ENCODE data around the gene LEMD2. TPM values are rescaled to one million over a fixed set of nuclear protein-coding genes. Genes with fewer than 3 reads are reported as not detected.

LEMD2 gene
- total and polyA plus RNA-seq, 2 of the 4 experiments (the other 2 are of a cell fraction), result 26.5 to 43.6 TPM

- ATAC-seq (ENCODE audit: low read depth), result no peak
- H2AK5ac ChIP-seq (ENCODE audit: low read depth, low read length), result no peak overlapping the region
- no peak overlapping the region for H3K4me2 ChIP-seq (ENCODE audit: low read depth, low read length)
- no peaks in the 10 kb centered on the region for H3K4me1 ChIP-seq (ENCODE audit: control insufficient read depth, insufficient read depth, low read length)
- WGBS, 2 experiments (ENCODE audit: extremely low coverage in 2 of 2, insufficient read length in 1 of 2), result 64% methylated on average over 1 of the region's 6 CpGs; no CpG with 5 or more reads in 1 of the 2 experiments
- dilution Hi-C loops (cut with HindIII; ENCODE audit: low sequenced_read_pairs, unreplicated experiment), result no loop called here
- intact Hi-C loops (cut with micrococcal nuclease), result no loop called here
- no peak overlapping the region for H4K5ac ChIP-seq (ENCODE audit: low read depth, low read length)
- H3K9ac ChIP-seq (ENCODE audit: low read depth, low read length), result no peak overlapping the region
- H3K18ac ChIP-seq (ENCODE audit: low read depth, low read length), result no peak overlapping the region
- H3K56ac ChIP-seq (ENCODE audit: extremely low read depth, insufficient read depth, low read length), result no peak overlapping the region
- DNase-seq, result no peak
- H2BK15ac ChIP-seq (ENCODE audit: low read depth, low read length), result no peak overlapping the region
- H2BK5ac ChIP-seq (ENCODE audit: low read depth, low read length, poor library complexity, severe bottlenecking), result no peak overlapping the region
- H2BK20ac ChIP-seq (ENCODE audit: low read depth, low read length), result no peak overlapping the region
- no peaks in the 10 kb centered on the region for H3K9me3 ChIP-seq (ENCODE audit: control insufficient read depth, insufficient read depth, low read length)
- H3K9me1 ChIP-seq (ENCODE audit: insufficient read depth, low read length), result no peaks in the 10 kb centered on the region
- no peak overlapping the region for H3K14ac ChIP-seq (replicated peaks; ENCODE audit: low read depth, low read length)
- H4K8ac ChIP-seq (ENCODE audit: low read depth in 2 of 2, low read length in 2 of 2), result no peak overlapping the region
- TF ChIP-seq FOS (IDR thresholded peaks at IDR 0.05; ENCODE audit: low read depth, low read length) (no peak), RFX5 (IDR thresholded peaks at IDR 0.05; ENCODE audit: low read depth, low read length) (no peak), POLR2A (IDR thresholded peaks at IDR 0.05; ENCODE audit: low read depth, low read length) (no peak), BHLHE40 (IDR thresholded peaks at IDR 0.05; ENCODE audit: low read depth, low read length) (no peak), SMC3 (IDR thresholded peaks at IDR 0.05; ENCODE audit: low read depth, low read length) (no peak), MAFK (IDR thresholded peaks at IDR 0.05; ENCODE audit: low read depth, low read length) (no peak), RCOR1 (IDR thresholded peaks at IDR 0.05; ENCODE audit: insufficient replicate concordance, low read length) (no peak), USF2 (IDR thresholded peaks at IDR 0.05; ENCODE audit: low read depth, low read length) (no peak), CHD1 (IDR thresholded peaks at IDR 0.05; ENCODE audit: low read depth, low read length) (no peak), NFE2L2 (IDR thresholded peaks at IDR 0.05; ENCODE audit: low read depth, low read length) (no peak), RAD21 (IDR thresholded peaks at IDR 0.05; ENCODE audit: low read length) (no peak), MXI1 (IDR thresholded peaks at IDR 0.05; ENCODE audit: borderline replicate concordance, low read depth, low read length) (no peak), MAZ (IDR thresholded peaks at IDR 0.05; ENCODE audit: borderline replicate concordance, low read depth, low read length) (no peak), ELK1 (IDR thresholded peaks at IDR 0.05; ENCODE audit: borderline replicate concordance, low read depth, low read length) (no peak), CTCF (conservative IDR thresholded peaks at IDR 0.05; ENCODE audit: low read depth, low read length) (no peak), CEBPB (IDR thresholded peaks at IDR 0.05; ENCODE audit: low read depth, low read length) (no peak)
- no peak overlapping the region for H2AFZ ChIP-seq (replicated peaks; ENCODE audit: low read length, poor library complexity)
- no peaks in the 10 kb centered on the region for H4K20me1 ChIP-seq (ENCODE audit: insufficient read depth, low read length)
- no peak overlapping the region for H4K91ac ChIP-seq (ENCODE audit: insufficient read depth, low read depth, low read length)
- no peaks in the 10 kb centered on the region for H3K79me1 ChIP-seq (ENCODE audit: low read depth in 1 of 2, low read length in 2 of 2)
- H2AK9ac ChIP-seq (replicated peaks; ENCODE audit: low read depth, low read length, poor library complexity), result no peak overlapping the region
- BruUV-seq (replicated peaks), result no TSS peak
- H3K27me3 ChIP-seq (ENCODE audit: control insufficient read depth, insufficient read depth, low read length), result peaks cover 10% of the 10 kb centered on the region; the same call in 1 of the 2 replicates
- H3K27ac ChIP-seq (ENCODE audit: insufficient read depth, low read length), result no peak overlapping the region
- POLR2A ChIA-PET (ENCODE audit: unreplicated experiment), result no interaction called here
- H3K4me3 ChIP-seq (ENCODE audit: insufficient read depth, low read depth, low read length), result no peak overlapping the region
- CTCF ChIA-PET, result no interaction called here
- no peak overlapping the region for H2BK120ac ChIP-seq (ENCODE audit: low read depth, low read length)
- no peak overlapping the region for H3K4ac ChIP-seq (ENCODE audit: low read depth, low read length)
- H3K36me3 ChIP-seq (ENCODE audit: control insufficient read depth, insufficient read depth, low read length), result no peaks in the 10 kb centered on the region
- H3K23ac ChIP-seq (ENCODE audit: low read depth, low read length), result no peak overlapping the region
- in situ Hi-C loops (cut with MboI; ENCODE audit: low sequenced_read_pairs), result no loop called here
Measured at GRCh38 chr6:33732385-33732784, 56.5 kb downstream of the LEMD2 start.
